ENCODE measurements around the gene CDC14A.

CDC14A gene

DNA sequence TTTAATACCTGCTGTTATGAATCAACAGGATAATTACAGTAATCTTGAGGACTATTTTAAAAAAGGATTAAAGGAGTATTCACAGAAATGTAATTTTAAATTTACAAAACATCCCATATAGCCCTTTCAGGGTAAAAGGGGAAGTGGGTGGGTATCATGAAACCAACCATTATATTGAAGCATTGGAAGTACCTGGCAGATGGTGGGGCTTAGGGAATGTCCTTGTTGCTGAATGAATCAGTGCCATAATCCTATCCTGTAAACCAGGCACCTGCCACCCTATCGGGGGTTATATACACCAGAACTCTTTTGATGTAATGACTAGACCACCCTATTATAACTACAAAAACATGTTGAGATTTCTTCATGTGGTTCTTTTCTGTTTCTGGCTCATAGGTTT lies 30.4 kb downstream of the CDC14A start:
- Histone ChIP-seq H3K27ac (ENCODE audit: low read depth, low read length, poor library complexity, severe bottlenecking) (no peak overlapping the region), H3K9ac (ENCODE audit: low read length) (no peak overlapping the region), H3K79me2 (ENCODE audit: insufficient read depth, low read length) (no peaks in the 10 kb centered on the region), H3F3A (ENCODE audit: insufficient read depth, low read length) (no peaks in the 10 kb centered on the region), H3K4me3 (ENCODE audit: low read depth, low read length, poor library complexity, severe bottlenecking) (no peak overlapping the region), H2AFZ (ENCODE audit: low read length) (no peak overlapping the region), H3K9me3 (ENCODE audit: low read length) (no peaks in the 10 kb centered on the region), H3K9me2 (ENCODE audit: low read depth, low read length) (no peaks in the 10 kb centered on the region), H3K36me3 (ENCODE audit: insufficient read depth, low read length) (no peaks in the 10 kb centered on the region), H3K4me1 (ENCODE audit: insufficient read depth, low read length, severe bottlenecking) (no peaks in the 10 kb centered on the region), H3K27me3 (ENCODE audit: insufficient read depth, low read length) (no peaks in the 10 kb centered on the region; the same call in 1 of the 2 replicates), H4K20me1 (ENCODE audit: insufficient read depth, low read length) (no peaks in the 10 kb centered on the region), H3K4me2 (ENCODE audit: low read length) (no peak overlapping the region)
- TF ChIP-seq, protein P1, sequence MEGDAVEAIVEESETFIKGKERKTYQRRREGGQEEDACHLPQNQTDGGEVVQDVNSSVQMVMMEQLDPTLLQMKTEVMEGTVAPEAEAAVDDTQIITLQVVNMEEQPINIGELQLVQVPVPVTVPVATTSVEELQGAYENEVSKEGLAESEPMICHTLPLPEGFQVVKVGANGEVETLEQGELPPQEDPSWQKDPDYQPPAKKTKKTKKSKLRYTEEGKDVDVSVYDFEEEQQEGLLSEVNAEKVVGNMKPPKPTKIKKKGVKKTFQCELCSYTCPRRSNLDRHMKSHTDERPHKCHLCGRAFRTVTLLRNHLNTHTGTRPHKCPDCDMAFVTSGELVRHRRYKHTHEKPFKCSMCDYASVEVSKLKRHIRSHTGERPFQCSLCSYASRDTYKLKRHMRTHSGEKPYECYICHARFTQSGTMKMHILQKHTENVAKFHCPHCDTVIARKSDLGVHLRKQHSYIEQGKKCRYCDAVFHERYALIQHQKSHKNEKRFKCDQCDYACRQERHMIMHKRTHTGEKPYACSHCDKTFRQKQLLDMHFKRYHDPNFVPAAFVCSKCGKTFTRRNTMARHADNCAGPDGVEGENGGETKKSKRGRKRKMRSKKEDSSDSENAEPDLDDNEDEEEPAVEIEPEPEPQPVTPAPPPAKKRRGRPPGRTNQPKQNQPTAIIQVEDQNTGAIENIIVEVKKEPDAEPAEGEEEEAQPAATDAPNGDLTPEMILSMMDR (IDR thresholded peaks at IDR 0.05; ENCODE audit: low read length) = no peak
- no peak for TF ChIP-seq EZH2 (IDR thresholded peaks at IDR 0.05; ENCODE audit: borderline replicate concordance, low read length)

DNA sequence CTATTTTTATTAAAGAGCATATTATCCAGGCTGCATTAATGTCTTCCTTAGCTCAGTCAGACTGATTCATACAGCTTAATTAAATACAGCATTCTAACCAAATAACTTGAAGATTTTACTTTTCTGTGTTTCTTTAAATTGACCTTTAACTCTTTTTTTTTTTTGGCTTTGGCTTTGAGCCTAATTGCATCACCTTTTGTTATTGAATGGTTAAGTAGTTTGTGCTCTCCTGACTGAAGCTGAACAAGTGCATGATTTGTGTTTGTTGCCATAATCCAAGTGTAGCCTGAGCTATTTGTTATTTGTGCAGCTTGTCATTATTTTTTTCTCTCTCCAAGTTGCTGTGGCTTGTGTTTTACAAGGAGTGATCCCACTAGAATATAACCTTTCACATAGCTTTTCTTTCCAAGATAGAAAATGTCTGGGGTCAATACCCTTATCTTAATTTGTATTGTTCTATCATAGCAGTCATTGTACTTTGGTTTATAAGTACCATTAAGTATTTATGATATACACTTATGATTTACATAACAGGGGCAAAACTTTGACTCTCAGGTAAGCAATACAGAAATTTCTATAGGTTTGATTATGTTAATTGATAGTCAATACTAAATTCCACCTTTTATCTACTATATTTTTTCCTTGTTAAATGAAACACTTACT lies 31.6 kb downstream of the CDC14A start:
- H3K27ac ChIP-seq (ENCODE audit: low read depth, low read length, poor library complexity, severe bottlenecking) = no peak overlapping the region
- H3K36me3 ChIP-seq (ENCODE audit: insufficient read depth, low read length) = no peaks in the 10 kb centered on the region
- no peak overlapping the region for H3K9ac ChIP-seq (ENCODE audit: low read length)
- H3K4me3 ChIP-seq (ENCODE audit: low read depth, low read length, poor library complexity, severe bottlenecking) = no peak overlapping the region
- TF ChIP-seq EZH2 (IDR thresholded peaks at IDR 0.05; ENCODE audit: borderline replicate concordance, low read length) = no peak
- TF ChIP-seq, protein P1 (IDR thresholded peaks at IDR 0.05; ENCODE audit: low read length) = no peak
- no peaks in the 10 kb centered on the region for H3K4me1 ChIP-seq (ENCODE audit: insufficient read depth, low read length, severe bottlenecking)
- H4K20me1 ChIP-seq (ENCODE audit: insufficient read depth, low read length) = no peaks in the 10 kb centered on the region
- H3K27me3 ChIP-seq (ENCODE audit: insufficient read depth, low read length) = no peaks in the 10 kb centered on the region; the same call in 1 of the 2 replicates
- H3K4me2 ChIP-seq (ENCODE audit: low read length) = no peak overlapping the region
- H3K9me3 ChIP-seq (ENCODE audit: low read length) = no peaks in the 10 kb centered on the region
- no peaks in the 10 kb centered on the region for H3K9me2 ChIP-seq (ENCODE audit: low read depth, low read length)
- no peak overlapping the region for H2AFZ ChIP-seq (ENCODE audit: low read length)
- no peaks in the 10 kb centered on the region for H3K79me2 ChIP-seq (ENCODE audit: insufficient read depth, low read length)
- no peaks in the 10 kb centered on the region for H3F3A ChIP-seq (ENCODE audit: insufficient read depth, low read length)

DNA sequence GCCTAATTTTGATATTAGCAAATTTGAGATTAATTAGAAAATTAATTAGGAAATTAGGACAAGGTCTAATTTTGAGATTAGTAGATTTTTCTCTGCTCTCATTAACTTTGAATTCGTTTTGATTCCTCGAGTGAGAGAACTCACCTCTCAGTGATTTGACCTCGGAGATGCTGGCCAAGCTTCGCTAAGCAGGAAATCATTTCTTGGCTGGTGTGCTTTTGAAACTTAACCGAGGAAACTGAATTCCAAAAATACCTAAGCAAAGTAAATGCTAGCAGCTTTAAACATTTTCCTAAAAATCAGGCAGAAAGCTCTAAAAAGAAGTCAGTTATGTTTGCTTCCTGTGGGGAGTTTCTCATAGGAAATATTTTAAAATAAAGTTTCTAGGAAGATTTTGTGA lies 34.9 kb downstream of the CDC14A start:
- Histone ChIP-seq H3K4me1 (ENCODE audit: insufficient read depth, low read length, severe bottlenecking) (no peaks in the 10 kb centered on the region), H3K9ac (ENCODE audit: low read length) (no peak overlapping the region), H3F3A (ENCODE audit: insufficient read depth, low read length) (no peaks in the 10 kb centered on the region), H4K20me1 (ENCODE audit: insufficient read depth, low read length) (no peaks in the 10 kb centered on the region), H3K79me2 (ENCODE audit: insufficient read depth, low read length) (no peaks in the 10 kb centered on the region), H3K27me3 (ENCODE audit: insufficient read depth, low read length) (no peaks in the 10 kb centered on the region), H2AFZ (ENCODE audit: low read length) (no peak overlapping the region), H3K4me3 (ENCODE audit: low read depth, low read length, poor library complexity, severe bottlenecking) (no peak overlapping the region), H3K9me2 (ENCODE audit: low read depth, low read length) (no peaks in the 10 kb centered on the region), H3K9me3 (ENCODE audit: low read length) (no peaks in the 10 kb centered on the region), H3K27ac (ENCODE audit: low read depth, low read length, poor library complexity, severe bottlenecking) (no peak overlapping the region), H3K4me2 (ENCODE audit: low read length) (no peak overlapping the region), H3K36me3 (ENCODE audit: insufficient read depth, low read length) (no peaks in the 10 kb centered on the region)
- TF ChIP-seq EZH2 (IDR thresholded peaks at IDR 0.05; ENCODE audit: borderline replicate concordance, low read length) = no peak
- TF ChIP-seq, protein P1 (IDR thresholded peaks at IDR 0.05; ENCODE audit: low read length) = no peak
